Measurements from ENCODE around the gene PRKCZ.

DNA sequence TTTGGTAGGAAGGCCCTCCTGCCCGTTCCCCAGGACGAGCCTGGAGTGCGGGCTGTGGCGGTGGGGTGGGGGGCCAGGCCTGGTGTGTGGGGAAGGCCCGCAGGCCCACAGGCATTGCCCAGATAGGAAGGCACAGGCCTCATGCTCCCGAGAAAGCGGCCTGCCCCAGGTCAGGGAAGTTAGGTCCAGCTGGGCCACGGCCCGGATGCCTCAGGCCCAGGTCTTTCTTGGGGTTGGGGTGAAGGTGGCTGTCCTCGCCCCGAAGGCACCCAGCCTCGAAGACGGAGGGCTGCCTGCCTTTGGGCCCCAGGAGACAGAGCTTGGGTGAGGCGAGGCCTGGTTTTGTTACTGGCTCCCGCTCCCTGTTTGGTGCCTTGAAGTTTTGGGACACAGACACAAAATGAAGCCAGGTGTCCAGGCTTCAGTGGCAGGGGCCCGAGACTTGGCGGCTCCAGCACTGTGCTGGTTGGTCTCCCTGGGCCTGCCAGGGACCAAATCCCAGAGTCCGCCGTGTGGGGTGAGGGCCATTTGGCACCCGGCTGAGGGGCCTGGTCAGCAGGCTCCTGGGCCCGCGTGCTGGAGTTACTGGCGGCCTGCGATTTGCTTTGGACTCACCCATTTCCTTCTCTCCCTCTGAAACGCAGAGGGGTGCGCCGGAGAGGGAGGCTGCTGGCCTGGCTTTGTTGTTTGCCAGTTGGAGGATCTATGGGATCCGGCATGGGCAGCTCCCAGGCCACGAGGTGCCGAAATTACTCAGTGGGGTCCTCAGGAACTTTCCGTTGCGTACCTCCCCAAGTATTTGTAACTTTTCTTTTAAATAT is 179.9 kb downstream of the PRKCZ start:
- TF ChIP-seq, protein P1, sequence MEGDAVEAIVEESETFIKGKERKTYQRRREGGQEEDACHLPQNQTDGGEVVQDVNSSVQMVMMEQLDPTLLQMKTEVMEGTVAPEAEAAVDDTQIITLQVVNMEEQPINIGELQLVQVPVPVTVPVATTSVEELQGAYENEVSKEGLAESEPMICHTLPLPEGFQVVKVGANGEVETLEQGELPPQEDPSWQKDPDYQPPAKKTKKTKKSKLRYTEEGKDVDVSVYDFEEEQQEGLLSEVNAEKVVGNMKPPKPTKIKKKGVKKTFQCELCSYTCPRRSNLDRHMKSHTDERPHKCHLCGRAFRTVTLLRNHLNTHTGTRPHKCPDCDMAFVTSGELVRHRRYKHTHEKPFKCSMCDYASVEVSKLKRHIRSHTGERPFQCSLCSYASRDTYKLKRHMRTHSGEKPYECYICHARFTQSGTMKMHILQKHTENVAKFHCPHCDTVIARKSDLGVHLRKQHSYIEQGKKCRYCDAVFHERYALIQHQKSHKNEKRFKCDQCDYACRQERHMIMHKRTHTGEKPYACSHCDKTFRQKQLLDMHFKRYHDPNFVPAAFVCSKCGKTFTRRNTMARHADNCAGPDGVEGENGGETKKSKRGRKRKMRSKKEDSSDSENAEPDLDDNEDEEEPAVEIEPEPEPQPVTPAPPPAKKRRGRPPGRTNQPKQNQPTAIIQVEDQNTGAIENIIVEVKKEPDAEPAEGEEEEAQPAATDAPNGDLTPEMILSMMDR (conservative IDR thresholded peaks at IDR 0.05; ENCODE audit: low read depth, low read length) = no peak
- no peak for TF ChIP-seq RFX5 (IDR thresholded peaks at IDR 0.05; ENCODE audit: low read depth, low read length)
- no peak for TF ChIP-seq POLR2A (IDR thresholded peaks at IDR 0.05; ENCODE audit: low read depth, low read length)
- no peak for TF ChIP-seq RCOR1 (IDR thresholded peaks at IDR 0.05; ENCODE audit: insufficient replicate concordance, low read length)
